SK-N-SH treated with all-trans-retinoic acid at 6 μM for 48 hours (cell line): ENCODE data around the gene WASF3.

ENCODE experiments used
- ARNTL ChIP-seq: fragments of 450-650 bp; formaldehyde crosslinking; IDR thresholded peaks from 2 replicates; pipeline ENCODE4 v1.5.0; 2020; ENCODE audit warnings: low read depth, mild to moderate bottlenecking, moderate library complexity, borderline replicate concordance
- BACH2 ChIP-seq: fragments of 250-450 bp; sonication (Bioruptor Pico); IDR thresholded peaks from 2 replicates; pipeline ENCODE4 v1.9.0; 2021; ENCODE audit warnings: mild to moderate bottlenecking, borderline replicate concordance
- PPARA ChIP-seq: fragments of 250-450 bp; sonication (Bioruptor Pico); IDR thresholded peaks from 2 replicates; pipeline ENCODE4 v1.5.0; 2020; ENCODE audit warnings: mild to moderate bottlenecking, borderline replicate concordance
- TCF4 ChIP-seq: fragments of 250-450 bp; sonication (Bioruptor Pico); IDR thresholded peaks from 2 replicates; pipeline ENCODE4 v1.8.0; 2021; ENCODE audit warnings: mild to moderate bottlenecking, moderate library complexity, borderline replicate concordance
- ZFP3 ChIP-seq: fragments of 250-450 bp; sonication (Bioruptor Pico); IDR thresholded peaks from 2 replicates; pipeline ENCODE4 v1.5.0; 2020; ENCODE audit warnings: mild to moderate bottlenecking, moderate library complexity
- ZNF70 ChIP-seq: fragments of 450-650 bp; formaldehyde crosslinking; IDR thresholded peaks from 2 replicates; pipeline ENCODE4 v1.5.0; 2020; ENCODE audit warnings: mild to moderate bottlenecking, moderate library complexity
- TF ChIP-seq, protein P1 (sequence below): fragments of 250-450 bp; sonication (Bioruptor Pico); IDR thresholded peaks from 2 replicates; pipeline ENCODE4 v1.5.1; 2020; ENCODE audit warnings: low read depth, mild to moderate bottlenecking, moderate library complexity
- TF ChIP-seq, protein P2 (sequence below): fragments of 250-450 bp; sonication (Bioruptor Pico); IDR thresholded peaks from 2 replicates; pipeline ENCODE4 v1.8.0; 2020; ENCODE audit warnings: mild to moderate bottlenecking, moderate library complexity, borderline replicate concordance
- TF ChIP-seq, protein P3 (sequence below): fragments of 250-450 bp; sonication (Bioruptor Pico); IDR thresholded peaks from 2 replicates; pipeline ENCODE4 v1.8.0; 2021; ENCODE audit warnings: low read depth, mild to moderate bottlenecking, moderate library complexity, borderline replicate concordance

DNA sequence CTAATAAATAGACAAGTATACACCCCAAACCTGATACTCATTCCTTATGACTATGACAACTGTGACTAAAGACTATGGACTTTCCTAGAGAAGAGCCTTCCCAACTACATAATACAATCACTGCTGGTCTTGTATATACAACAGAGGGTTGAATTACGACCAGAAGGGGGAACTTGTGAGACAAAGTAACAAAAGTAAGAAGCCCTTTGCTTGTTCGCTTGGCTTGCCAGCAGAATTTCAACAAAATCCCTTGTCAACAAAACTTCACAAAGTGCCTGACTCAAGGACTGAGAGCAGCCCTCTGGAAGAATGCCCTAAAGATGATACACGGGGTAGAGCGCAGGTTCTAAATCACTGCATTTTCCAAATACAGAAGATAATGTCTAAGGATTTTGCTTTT lies 99.4 kb downstream of the WASF3 start:
- TF ChIP-seq ZNF70 (CRISPR knock-in tag) (no peak), ZFP3 (CRISPR knock-in tag) (no peak), PPARA (CRISPR knock-in tag) (no peak), ARNTL (CRISPR knock-in tag) (no peak), BACH2 (CRISPR knock-in tag) (no peak), TCF4 (CRISPR knock-in tag) (no peak)
- TF ChIP-seq, protein P1, sequence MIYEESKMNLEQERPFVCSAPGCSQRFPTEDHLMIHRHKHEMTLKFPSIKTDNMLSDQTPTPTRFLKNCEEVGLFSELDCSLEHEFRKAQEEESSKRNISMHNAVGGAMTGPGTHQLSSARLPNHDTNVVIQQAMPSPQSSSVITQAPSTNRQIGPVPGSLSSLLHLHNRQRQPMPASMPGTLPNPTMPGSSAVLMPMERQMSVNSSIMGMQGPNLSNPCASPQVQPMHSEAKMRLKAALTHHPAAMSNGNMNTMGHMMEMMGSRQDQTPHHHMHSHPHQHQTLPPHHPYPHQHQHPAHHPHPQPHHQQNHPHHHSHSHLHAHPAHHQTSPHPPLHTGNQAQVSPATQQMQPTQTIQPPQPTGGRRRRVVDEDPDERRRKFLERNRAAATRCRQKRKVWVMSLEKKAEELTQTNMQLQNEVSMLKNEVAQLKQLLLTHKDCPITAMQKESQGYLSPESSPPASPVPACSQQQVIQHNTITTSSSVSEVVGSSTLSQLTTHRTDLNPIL (CRISPR knock-in tag): no peak
- TF ChIP-seq, protein P2, sequence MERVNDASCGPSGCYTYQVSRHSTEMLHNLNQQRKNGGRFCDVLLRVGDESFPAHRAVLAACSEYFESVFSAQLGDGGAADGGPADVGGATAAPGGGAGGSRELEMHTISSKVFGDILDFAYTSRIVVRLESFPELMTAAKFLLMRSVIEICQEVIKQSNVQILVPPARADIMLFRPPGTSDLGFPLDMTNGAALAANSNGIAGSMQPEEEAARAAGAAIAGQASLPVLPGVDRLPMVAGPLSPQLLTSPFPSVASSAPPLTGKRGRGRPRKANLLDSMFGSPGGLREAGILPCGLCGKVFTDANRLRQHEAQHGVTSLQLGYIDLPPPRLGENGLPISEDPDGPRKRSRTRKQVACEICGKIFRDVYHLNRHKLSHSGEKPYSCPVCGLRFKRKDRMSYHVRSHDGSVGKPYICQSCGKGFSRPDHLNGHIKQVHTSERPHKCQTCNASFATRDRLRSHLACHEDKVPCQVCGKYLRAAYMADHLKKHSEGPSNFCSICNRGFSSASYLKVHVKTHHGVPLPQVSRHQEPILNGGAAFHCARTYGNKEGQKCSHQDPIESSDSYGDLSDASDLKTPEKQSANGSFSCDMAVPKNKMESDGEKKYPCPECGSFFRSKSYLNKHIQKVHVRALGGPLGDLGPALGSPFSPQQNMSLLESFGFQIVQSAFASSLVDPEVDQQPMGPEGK (CRISPR knock-in tag): no peak
- TF ChIP-seq, protein P3, sequence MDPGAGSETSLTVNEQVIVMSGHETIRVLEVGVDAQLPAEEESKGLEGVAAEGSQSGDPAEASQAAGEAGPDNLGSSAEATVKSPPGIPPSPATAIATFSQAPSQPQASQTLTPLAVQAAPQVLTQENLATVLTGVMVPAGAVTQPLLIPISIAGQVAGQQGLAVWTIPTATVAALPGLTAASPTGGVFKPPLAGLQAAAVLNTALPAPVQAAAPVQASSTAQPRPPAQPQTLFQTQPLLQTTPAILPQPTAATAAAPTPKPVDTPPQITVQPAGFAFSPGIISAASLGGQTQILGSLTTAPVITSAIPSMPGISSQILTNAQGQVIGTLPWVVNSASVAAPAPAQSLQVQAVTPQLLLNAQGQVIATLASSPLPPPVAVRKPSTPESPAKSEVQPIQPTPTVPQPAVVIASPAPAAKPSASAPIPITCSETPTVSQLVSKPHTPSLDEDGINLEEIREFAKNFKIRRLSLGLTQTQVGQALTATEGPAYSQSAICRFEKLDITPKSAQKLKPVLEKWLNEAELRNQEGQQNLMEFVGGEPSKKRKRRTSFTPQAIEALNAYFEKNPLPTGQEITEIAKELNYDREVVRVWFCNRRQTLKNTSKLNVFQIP: no peak
